A549 (cell line): ENCODE results near the gene PHRF1. TPM values are rescaled to one million over a fixed set of nuclear protein-coding genes. Genes with fewer than 3 reads are reported as not detected.

ENCODE experiments used
- ATAC-seq, 2 experiments: fragments of 200-7000 bp in 1 of 2; fragments of >200 bp in 1 of 2; cut with Nextera tagmentation in 1 of 2; cut with Tn5 transposase in 1 of 2; 3 replicates each; pipeline versions ENCODE4 v1.8.0 to v1.9.1; 2018 to 2020; ENCODE audit warnings: mild to moderate bottlenecking in 1 of 2, moderate library complexity in 1 of 2
- CTCF ChIA-PET: fragments of 300-600 bp; sonication (Branson Sonifier 250); formaldehyde crosslinking; extraction: SDS; loops from one replicate; lab custom pipeline; 2021; ENCODE audit warnings: antibody characterized with exemption, inconsistent platforms; lab: Yijun Ruan, JAX
- POLR2A ChIA-PET: fragments of 350-600 bp; formaldehyde crosslinking; extraction: SDS; loops from one replicate; lab custom pipeline; 2021; ENCODE audit warnings: antibody characterized with exemption, inconsistent platforms; lab: Yijun Ruan, JAX
- DNase-seq, 2 experiments: peaks; one replicate each; pipeline versions ENCODE4 v3.0.0 to v3.0.0-alpha.2; 2011 to 2016; ENCODE audit warnings: low read depth in 1 of 2, low spot score in 1 of 2
- FAIRE-seq: peaks from 2 replicates; lab custom pipeline; 2011; peaks lifted over from hg19 to GRCh38; lab: Jason Lieb, UNC
- H3K27ac ChIP-seq, 2 experiments: fragments of >200 bp; sonication (Bioruptor Twin); formaldehyde crosslinking; 3 replicates each; pipeline ENCODE4 v1.5.1; 2016 to 2017
- H3K4me1 ChIP-seq: fragments of >200 bp; sonication (Bioruptor Twin); formaldehyde crosslinking; 3 replicates; pipeline ENCODE4 v1.6.1; 2016
- H3K4me2 ChIP-seq: fragments of >200 bp; sonication (Bioruptor Twin); formaldehyde crosslinking; 3 replicates; pipeline ENCODE4 v1.6.1; 2016
- H3K4me3 ChIP-seq: fragments of >200 bp; sonication (Bioruptor Twin); formaldehyde crosslinking; 3 replicates; pipeline ENCODE4 v1.5.1; 2016
- H3K9me3 ChIP-seq: fragments of >200 bp; sonication (Bioruptor Twin); formaldehyde crosslinking; 3 replicates; pipeline ENCODE4 v1.6.1; 2016
- BCL3 ChIP-seq: fragments of >200 bp; sonication (Bioruptor Twin); formaldehyde crosslinking; IDR thresholded peaks from 3 replicates; pipeline ENCODE4 v1.6.1; 2016
- CBX2 ChIP-seq: fragments of 200-600 bp; sonication (generic); IDR thresholded peaks from 2 replicates; pipeline ENCODE4 v1.6.1; 2016; ENCODE audit warnings: low read depth, mild to moderate bottlenecking, borderline replicate concordance
- CBX8 ChIP-seq: fragments of 200-600 bp; sonication (generic); IDR thresholded peaks from 2 replicates; pipeline ENCODE4 v1.6.1; 2016
- ESRRA ChIP-seq: fragments of 150-350 bp; IDR thresholded peaks from 2 replicates; pipeline ENCODE4 v1.6.1; 2014; ENCODE audit warnings: mild to moderate bottlenecking, low read length, borderline replicate concordance
- GATA3 ChIP-seq: IDR thresholded peaks from 2 replicates; pipeline ENCODE4 v1.6.1; 2012; ENCODE audit warnings: borderline replicate concordance
- HDAC2 ChIP-seq: fragments of 200-600 bp; sonication (generic); IDR thresholded peaks from 2 replicates; pipeline ENCODE4 v1.6.1; 2016
- HEYL ChIP-seq: fragments of 250-450 bp; sonication (Bioruptor Pico); IDR thresholded peaks from 2 replicates; pipeline ENCODE4 v1.8.0; 2021; ENCODE audit warnings: mild to moderate bottlenecking, moderate library complexity
- HOXB13 ChIP-seq: fragments of 250-450 bp; sonication (Bioruptor Pico); IDR thresholded peaks from 2 replicates; pipeline ENCODE4 v1.5.0; 2020; ENCODE audit warnings: low read depth, mild to moderate bottlenecking, moderate library complexity
- JUN ChIP-seq, 2 experiments: fragments of >200 bp; sonication (Bioruptor Twin); formaldehyde crosslinking; IDR thresholded peaks; 2 replicates in 1 of 2; 3 replicates in 1 of 2; pipeline ENCODE4 v1.6.1; 2016 to 2017
- JUNB ChIP-seq: fragments of >200 bp; sonication (Bioruptor Twin); formaldehyde crosslinking; IDR thresholded peaks from 2 replicates; pipeline ENCODE4 v1.6.1; 2016
- KDM1A ChIP-seq: fragments of 200-600 bp; sonication (generic); IDR thresholded peaks from 2 replicates; pipeline ENCODE4 v1.6.1; 2016; ENCODE audit warnings: low read depth, mild to moderate bottlenecking
- MAZ ChIP-seq: fragments of 150-350 bp; IDR thresholded peaks from 2 replicates; pipeline ENCODE4 v1.6.1; 2014; ENCODE audit warnings: antibody characterized with exemption, low read depth, low read length, borderline replicate concordance
- PBX3 ChIP-seq: IDR thresholded peaks from 2 replicates; pipeline ENCODE4 v1.6.1; 2012
- POLR2A ChIP-seq: IDR thresholded peaks from 2 replicates; pipeline ENCODE4 v1.6.1; 2012; ENCODE audit warnings: mild to moderate bottlenecking, low read length
- REST ChIP-seq: fragments of 200-600 bp; sonication (generic); IDR thresholded peaks from 2 replicates; pipeline ENCODE4 v1.6.1; 2016; ENCODE audit warnings: antibody characterized with exemption, mild to moderate bottlenecking, moderate library complexity
- RFX5 ChIP-seq: fragments of 450-650 bp; IDR thresholded peaks from 2 replicates; pipeline ENCODE4 v1.7.1; 2014; ENCODE audit warnings: antibody characterized with exemption, mild to moderate bottlenecking, moderate library complexity
- RNF2 ChIP-seq: fragments of 200-600 bp; sonication (generic); IDR thresholded peaks from 2 replicates; pipeline ENCODE4 v1.6.1; 2016; ENCODE audit warnings: low read depth, mild to moderate bottlenecking, antibody characterized with exemption, moderate library complexity, borderline replicate concordance
- SMC3 ChIP-seq: fragments of >200 bp; sonication (Bioruptor Twin); formaldehyde crosslinking; IDR thresholded peaks from 3 replicates; pipeline ENCODE4 v1.6.1; 2018; ENCODE audit warnings: inconsistent platforms
- TP53 ChIP-seq: fragments of 250-450 bp; sonication (Bioruptor Pico); IDR thresholded peaks from 2 replicates; pipeline ENCODE4 v1.5.0; 2021; ENCODE audit warnings: mild to moderate bottlenecking, moderate library complexity
- WGBS: methylation state at CpG from one replicate; pipeline ENCODE4 v1.1.6; 2017; ENCODE audit errors: missing lambda C conversion rate; 5-methylcytosine and 5-hydroxymethylcytosine counted together
- polyA plus RNA-seq, 4 experiments: library from polyadenylated mRNA; depleted of rRNA in 3 of 4; stranded (reverse); fragments of >200 nt; fragmentation: RNase III in 1 of 4; extraction: RNeasy Plus Mini Kit Qiagen cat#74134 plus additional on column Dnase treatment in 1 of 4; gene quantifications; 2 replicates in 3 of 4; 3 replicates in 1 of 4; pipeline ENCODE4 v1.2.3, GENCODE V29; 2011 to 2017

Gene PHRF1
- polyA plus RNA-seq, 2 of the 4 experiments (the other 2 are of a cell fraction) = 10.8 to 25.3 TPM

GRCh38 chr11:540583-541432 lies 35.5 kb upstream of the PHRF1 start (continued):
- TF ChIP-seq PBX3 (no peak), RNF2 (no peak), GATA3 (no peak), POLR2A (no peak), CBX8 (no peak), HDAC2 (no peak), BCL3 (no peak), SMC3 (no peak), HOXB13 (CRISPR knock-in tag) (no peak)

- FAIRE-seq = no peak
Observed at GRCh38 chr11:541433-541885, 34.8 kb upstream of the PHRF1 start.

More at GRCh38 chr11:541433-541885, 34.8 kb upstream of the PHRF1 start:
- DNase-seq (no peak), ATAC-seq (no peak)
- 81% methylated on average over 19 of the region's 20 CpGs for WGBS
- no peak overlapping the region for H3K27ac ChIP-seq
- no peak for TF ChIP-seq KDM1A
- TF ChIP-seq MAZ = no peak
- TF ChIP-seq JUN (IDR thresholded peaks at IDR 0.05) = no peak
- TF ChIP-seq REST = no peak
- TF ChIP-seq RFX5 = no peak
- no peak for TF ChIP-seq CBX2
- no peak for TF ChIP-seq TP53 (CRISPR knock-in tag)
- no peak for TF ChIP-seq HEYL (CRISPR knock-in tag)
- TF ChIP-seq HDAC2 = no peak
- TF ChIP-seq ESRRA = no peak
- no peak for TF ChIP-seq JUNB
- no peak for TF ChIP-seq PBX3
- H3K4me2 ChIP-seq = no peak overlapping the region
- ChIA-PET POLR2A (no interaction called here), CTCF (interaction anchor here (3.1 kb wide), 1 partner anchor 13 kb away, joined by 21 read pairs; no protein-coding TSS in a partner anchor)
- H3K4me1 ChIP-seq = no peaks in the 10 kb centered on the region
- no peak overlapping the region for H3K4me3 ChIP-seq
- no peaks in the 10 kb centered on the region for H3K9me3 ChIP-seq
